Pons (tissue), 1 donor: ENCODE measurements around the gene TTLL10.

Experiments used
- DNase-seq: peaks from one replicate; pipeline ENCODE4 v3.0.0-alpha.2; 2016; ENCODE audit warnings: low spot score

The TTLL10 gene

DNA sequence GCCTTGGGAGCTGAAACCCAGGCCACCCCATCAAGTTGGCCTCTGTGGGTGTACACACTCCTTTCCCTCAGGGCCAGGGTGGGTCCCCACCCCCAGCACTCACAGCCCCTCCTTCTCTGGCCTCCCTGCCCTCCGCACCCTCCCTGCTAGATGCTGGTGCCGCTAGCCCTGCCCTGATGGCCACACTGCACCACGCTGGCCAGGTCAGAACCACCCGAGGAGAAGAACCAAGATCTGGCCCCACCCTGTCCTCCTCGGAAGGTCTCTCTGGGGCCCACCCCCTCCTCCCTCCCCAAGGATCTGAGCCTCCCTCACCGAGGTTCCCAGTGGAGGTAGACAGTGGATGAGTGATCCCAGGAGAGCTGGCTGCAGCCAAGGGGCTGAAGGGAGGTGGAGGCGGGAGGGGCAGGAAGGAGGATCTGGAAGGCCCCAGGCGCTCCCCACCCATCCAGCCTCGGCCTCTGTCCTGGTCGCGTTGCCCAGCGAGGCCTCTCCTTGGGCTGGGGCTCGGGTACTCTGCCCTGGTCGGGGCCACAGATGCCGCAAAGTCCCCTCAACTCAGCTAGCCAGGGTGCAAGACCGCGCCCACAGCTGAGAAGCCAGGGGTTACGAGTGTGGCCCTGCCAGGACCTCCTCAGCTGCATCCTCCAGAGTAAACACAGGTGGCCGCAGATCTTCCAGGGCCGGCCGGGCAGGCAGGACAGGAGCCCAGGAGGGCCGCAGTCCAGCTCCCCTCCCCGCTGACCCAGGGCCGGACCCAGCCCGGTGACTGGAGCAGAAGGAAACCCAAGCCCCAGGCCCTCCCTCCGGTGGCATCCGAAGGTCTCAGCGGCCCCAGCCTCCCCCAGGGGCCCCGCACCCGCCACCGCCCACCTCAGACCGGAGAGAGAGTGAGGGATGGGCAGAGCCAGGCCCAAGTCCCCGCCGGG, 63.5 kb downstream of the TTLL10 start:
- DNase-seq = no peak

- DNase-seq = no peak
Observed at GRCh38 chr1:1237874-1238701, 64.4 kb downstream of the TTLL10 start.

DNA sequence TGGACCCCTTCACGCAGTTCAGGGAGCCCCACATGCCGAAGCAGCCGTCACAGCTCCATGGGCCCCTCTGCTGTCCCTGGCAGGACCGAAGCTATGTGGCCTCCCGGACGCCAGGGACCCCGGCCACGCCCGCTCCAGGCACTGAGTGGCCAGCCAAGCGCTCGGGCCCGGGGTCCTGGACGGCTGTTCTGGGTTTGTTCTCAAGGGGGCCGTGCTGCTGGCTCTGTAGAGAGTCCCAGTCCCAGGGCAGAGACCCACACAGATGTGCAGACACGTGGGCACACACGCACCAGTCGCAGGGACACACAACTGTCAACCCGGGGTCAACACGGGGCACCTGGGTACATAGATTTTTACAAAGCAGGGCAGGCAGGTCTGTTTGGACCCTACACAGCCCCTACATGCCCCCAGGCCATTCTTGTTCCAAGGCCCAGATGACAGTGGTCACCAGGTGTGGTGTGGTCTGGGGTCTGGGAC, 65.1 kb downstream of the TTLL10 start:
- no peak for DNase-seq

DNA sequence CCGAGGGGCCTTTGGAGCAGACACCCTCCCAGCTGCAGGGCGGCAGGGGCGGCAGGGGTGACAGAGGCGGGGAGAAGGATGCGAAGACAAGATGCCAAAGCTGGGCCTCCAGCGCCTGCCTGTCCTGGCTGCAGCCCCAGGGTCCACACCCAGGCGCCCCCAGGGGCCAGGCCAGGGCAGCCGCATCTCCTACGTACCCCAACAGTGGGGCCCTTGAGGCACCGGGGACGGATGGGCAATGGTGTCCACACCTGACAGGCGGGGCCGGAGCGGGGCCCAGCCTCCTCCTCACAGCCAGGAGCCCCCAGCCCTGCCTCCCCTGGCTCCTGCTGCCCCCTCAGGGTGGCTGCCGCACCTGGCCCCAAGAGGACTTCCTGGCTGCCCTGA, 65.5 kb downstream of the TTLL10 start:
- DNase-seq = no peak

DNA sequence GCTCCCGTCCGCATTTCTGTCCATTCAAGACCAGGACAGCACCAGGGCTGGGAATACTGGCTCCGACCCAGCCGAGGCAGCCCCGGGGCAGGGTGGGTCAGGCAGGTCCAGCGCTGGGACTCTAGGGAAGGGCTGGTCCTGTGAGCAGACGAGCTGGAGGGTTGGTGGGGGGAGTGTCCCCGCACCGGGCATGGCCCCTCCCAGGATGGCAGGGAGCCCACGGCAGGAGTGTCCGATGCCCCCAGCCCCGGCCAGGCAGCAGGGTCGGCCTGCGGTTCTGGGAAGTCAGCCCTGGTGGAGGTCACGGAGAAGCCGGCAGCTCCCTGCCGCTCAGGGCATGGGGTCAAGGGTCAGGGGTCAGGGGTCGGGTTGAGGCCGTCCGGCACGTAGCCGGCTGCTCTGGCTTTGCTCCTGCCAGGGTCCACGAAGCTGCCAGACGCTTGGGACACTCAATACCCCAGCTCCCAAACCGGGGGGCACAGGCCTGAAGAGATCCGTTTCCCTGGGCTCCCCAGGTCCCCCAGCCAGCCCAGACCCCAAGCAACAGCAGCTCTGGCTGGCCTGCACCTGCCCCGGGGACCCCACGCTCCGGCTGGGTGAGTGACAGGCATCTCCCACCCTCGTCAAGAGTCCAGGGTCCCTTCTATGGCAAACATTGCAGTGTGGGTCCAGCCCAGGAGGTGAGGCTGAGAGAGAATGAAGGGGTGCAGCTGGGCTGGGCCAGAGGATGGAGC, 66.1 kb downstream of the TTLL10 start:
- no peak for DNase-seq

GRCh38 chr1:1240348-1240732, 66.7 kb downstream of the TTLL10 start:
- DNase-seq = no peak

DNA sequence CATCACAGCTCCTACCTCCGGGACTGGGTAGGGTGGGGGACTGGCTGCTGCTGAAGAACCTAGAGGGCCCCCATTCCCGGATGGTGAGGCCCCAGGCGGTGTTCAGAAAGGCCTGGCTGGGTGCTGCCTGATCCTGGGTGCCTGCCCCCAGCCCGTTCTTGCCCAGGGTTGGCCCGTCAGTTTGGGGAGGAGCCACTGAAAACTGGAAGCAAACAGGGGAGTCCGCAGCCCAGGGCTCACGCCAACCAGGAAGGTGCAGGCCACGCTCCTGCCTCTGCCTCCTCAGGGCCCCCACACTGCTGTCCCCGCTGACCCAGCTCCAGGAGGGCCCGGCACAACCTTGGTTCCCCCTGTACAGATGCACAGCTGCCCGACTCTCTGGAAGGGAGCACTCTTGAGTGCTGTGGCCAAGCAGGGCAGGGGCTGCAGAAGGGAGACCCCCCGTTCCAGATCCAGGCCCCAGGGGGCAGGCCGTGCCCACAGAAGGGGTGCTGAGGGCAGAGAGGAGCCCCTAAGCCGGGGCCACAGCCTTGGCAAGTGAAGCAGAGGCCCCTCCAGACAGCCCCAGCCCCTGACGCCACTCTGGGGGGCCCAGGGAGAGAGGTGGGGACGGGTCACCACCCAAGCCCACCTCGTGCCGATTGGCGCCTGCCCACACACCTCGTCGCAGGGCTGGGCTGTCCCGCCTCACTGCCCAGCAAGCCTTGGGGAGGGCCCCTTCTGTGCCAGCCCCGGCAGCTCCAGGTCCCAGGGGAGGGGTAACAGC, 67.3 kb downstream of the TTLL10 start:
- DNase-seq = no peak

- DNase-seq = no peak
Observed at GRCh38 chr1:1241588-1242219, 68.0 kb downstream of the TTLL10 start.

GRCh38 chr1:1242461-1243265, 69.0 kb downstream of the TTLL10 start:
- DNase-seq = no peak

DNA sequence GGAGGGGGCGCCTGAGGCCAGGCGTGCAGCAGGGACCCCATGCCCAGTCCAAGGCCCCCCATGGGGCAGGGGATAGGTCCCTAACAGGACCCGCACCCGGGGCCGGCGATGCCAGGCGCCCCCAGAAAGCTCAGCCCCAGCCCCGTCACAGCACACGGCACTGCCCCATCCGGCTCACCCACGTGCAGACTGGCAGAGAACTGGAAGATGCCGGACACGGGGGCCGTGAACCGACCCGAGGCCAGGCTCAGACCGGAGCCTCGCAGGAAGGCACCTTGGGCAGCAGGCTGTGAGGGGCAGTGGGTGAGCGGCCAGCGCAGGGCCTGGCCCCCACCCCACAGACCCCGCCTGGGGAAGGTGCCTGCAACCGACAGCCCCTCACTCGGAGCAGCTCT, 69.6 kb downstream of the TTLL10 start:
- DNase-seq = no peak

- no peak for DNase-seq
Observed at GRCh38 chr1:1243807-1244191, 70.1 kb downstream of the TTLL10 start.

DNA sequence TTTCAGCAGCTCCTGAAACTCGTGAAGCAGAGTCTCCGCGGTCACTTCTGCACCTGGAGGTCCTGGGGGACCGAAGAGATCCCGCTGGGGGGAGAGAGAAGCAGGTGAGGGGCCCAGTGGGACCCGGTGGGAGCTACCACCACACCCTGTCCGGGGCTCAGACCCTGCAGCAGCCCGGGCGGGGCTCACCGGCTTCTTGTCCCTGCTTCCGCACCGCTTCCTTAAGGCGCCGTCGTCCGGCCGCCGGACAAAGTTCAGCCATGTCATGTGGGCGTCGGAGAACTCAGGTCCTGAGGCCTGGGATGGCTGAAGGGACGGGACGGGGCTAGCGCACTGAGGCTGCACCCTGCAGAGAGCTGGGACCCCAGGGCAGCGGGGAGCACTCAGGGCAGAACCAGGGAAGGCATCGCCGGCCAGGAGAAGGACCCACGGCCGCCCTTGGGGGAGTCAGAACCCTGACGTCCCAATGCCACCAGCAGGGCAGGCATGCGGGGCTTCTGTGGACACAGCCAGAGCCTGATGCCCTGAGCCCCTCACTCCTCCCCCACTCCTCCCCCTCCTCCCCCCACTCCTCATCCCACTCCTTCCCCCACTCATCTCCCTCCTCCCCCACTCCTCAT, 70.6 kb downstream of the TTLL10 start:
- DNase-seq = no peak

GRCh38 chr1:1245178-1245816, 71.6 kb downstream of the TTLL10 start:
- DNase-seq = no peak

GRCh38 chr1:1245817-1246576, 72.3 kb downstream of the TTLL10 start:
- DNase-seq = no peak

DNA sequence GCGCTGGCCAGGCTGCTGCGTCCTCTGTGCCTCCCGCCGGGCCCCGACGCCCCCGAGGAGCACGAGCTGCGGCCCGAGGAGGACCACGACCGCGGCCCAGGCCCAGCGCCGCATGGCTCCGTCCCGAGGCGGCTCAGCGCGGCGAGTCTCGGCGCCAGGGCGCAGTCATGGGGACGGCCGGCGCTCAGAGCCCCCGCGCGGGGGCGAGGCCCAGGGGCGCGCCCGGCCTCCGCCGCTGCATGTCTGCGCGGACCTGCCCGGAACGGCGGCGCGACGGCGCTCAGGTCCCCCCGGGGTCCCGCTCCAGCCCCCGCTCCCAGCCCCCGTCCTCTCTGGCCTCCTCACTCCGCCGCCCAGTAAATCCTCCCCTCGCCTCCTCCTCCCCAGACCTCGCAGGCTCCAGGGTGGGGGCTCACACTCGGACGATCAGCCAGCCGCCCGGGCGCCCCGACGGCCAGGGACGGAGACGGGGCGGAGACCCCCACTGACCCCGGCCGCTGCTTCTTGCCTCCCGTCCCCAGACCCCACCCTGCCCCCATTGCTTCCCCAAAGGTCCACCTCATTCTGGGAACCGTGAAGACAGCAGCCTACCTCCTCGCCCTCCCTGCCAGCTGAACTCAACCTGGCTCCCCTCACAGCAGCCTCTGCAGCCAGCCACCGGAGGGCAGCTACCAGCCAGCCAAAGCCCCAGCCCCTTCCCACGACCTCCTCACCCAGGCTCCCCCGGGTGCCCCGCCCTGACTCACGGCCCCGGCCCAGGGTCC, 73.1 kb downstream of the TTLL10 start, which contains the start of gene C1QTNF12:
Gene C1QTNF12 (minus strand): TSS at position 146 of the 764 bp plus-strand sequence. CDS start 32 bp downstream, at position 114.
- no peak for DNase-seq

DNA sequence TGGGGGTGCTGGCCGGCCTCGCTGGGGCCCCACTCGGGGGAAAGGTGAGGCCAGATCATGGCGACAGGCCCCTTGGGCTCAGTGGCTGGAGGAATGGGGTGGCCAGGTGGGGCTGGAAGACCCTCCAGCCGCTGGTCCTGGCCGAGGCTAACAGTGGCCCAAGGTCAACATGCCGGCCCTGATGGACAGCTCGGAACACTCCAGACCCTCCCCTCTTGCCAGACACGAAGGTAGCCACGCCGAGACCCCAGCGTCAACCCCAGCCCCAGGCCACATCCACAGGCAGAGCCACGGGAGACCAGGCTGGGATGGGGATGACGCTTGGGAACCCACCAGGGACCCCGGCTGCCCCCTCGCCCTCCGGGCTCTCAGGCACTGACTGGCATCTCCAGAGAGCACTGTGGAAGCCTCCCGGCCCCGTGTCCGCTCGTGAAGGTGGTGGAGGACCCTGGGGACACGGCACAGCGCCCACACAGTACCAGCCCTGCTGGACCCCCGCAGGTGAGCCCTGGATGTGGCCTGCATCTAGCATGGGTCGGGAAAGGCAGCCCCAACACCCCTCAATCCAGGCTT, 73.7 kb downstream of the TTLL10 start:
- no peak for DNase-seq
